Sigmoid colon (tissue), 4 donors: ENCODE results near the gene PTTG2.

Experiments
- EP300 ChIP-seq, 4 donors: sonication (generic); formaldehyde crosslinking; IDR thresholded peaks; one replicate each; pipeline ENCODE4 v1.6.1; 2017; ENCODE audit warnings: antibody characterized with exemption in 4 of 4
- POLR2A ChIP-seq, 2 donors: fragments of 450-650 bp; IDR thresholded peaks; one replicate each; pipeline ENCODE4 v1.6.1; 2016; ENCODE audit warnings: antibody characterized with exemption in 2 of 2, mild to moderate bottlenecking in 2 of 2, moderate library complexity in 2 of 2
- TF ChIP-seq, protein P1 (sequence below), 4 experiments: fragments of 450-650 bp in 3 of 4; fragments of 200-600 bp in 1 of 4; IDR thresholded peaks; one replicate each; pipeline ENCODE4 v1.5.1; 2016 to 2019; ENCODE audit warnings: antibody characterized with exemption in 4 of 4, mild to moderate bottlenecking in 3 of 4, moderate library complexity in 2 of 4

DNA sequence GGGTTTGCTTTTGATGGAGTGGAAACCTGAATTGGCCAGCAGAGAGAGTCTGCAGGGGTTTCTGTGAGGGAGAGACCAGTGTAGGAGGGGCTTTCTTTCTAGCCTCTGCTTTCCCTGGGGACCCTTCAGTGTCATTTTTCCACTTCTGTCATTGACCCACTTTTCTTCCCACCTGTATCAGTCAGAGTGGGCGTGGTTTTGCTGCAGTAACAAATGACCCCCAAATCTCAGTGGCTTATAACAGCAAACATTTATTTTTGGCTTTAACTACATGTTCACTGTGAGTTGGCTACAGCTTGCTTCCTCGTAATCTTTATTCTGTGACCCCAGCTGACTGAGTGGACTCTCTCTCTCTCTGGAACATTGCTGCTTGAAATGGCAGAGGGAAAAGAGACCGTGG is 25.6 kb upstream of the PTTG2 start:
- TF ChIP-seq POLR2A (IDR thresholded peaks at IDR 0.05), result no peak
- TF ChIP-seq, protein P1, sequence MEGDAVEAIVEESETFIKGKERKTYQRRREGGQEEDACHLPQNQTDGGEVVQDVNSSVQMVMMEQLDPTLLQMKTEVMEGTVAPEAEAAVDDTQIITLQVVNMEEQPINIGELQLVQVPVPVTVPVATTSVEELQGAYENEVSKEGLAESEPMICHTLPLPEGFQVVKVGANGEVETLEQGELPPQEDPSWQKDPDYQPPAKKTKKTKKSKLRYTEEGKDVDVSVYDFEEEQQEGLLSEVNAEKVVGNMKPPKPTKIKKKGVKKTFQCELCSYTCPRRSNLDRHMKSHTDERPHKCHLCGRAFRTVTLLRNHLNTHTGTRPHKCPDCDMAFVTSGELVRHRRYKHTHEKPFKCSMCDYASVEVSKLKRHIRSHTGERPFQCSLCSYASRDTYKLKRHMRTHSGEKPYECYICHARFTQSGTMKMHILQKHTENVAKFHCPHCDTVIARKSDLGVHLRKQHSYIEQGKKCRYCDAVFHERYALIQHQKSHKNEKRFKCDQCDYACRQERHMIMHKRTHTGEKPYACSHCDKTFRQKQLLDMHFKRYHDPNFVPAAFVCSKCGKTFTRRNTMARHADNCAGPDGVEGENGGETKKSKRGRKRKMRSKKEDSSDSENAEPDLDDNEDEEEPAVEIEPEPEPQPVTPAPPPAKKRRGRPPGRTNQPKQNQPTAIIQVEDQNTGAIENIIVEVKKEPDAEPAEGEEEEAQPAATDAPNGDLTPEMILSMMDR (IDR thresholded peaks at IDR 0.05), result no peak
- no peak for TF ChIP-seq EP300 (IDR thresholded peaks at IDR 0.05)
